OCI-LY3 (cell line): ENCODE measurements around the gene LZIC.

Experiments
- H2AFZ ChIP-seq: fragments of 200-600, 300-600 bp; shearing (Covaris generic); 2 replicates; pipeline ENCODE4 v1.6.0; 2014; ENCODE audit warnings: antibody characterized with exemption, low read depth, low read length
- H3K27ac ChIP-seq: fragments of 200-600, 300-600 bp; sonication (generic); 2 replicates; pipeline ENCODE4 v1.5.1; 2014; ENCODE audit warnings: mild to moderate bottlenecking, low read length, moderate library complexity, mixed read lengths
- H3K27me3 ChIP-seq: fragments of 200-600, 300-600 bp; sonication (generic); 2 replicates; pipeline ENCODE4 v1.6.1; 2014; ENCODE audit warnings: low read depth, low read length, mixed read lengths
- H3K36me3 ChIP-seq: fragments of 200-600, 300-600 bp; sonication (generic); replicated peaks from 2 replicates; pipeline ENCODE3; 2014; ENCODE audit warnings: low read depth, low read length, mixed read lengths
- H3K4me1 ChIP-seq: fragments of 300-600, 200-600 bp; sonication (generic); 2 replicates; pipeline ENCODE4 v1.6.1; 2014; ENCODE audit warnings: low read length, mixed read lengths
- H3K4me2 ChIP-seq: fragments of 200-600, 300-600 bp; sonication (generic); 2 replicates; pipeline ENCODE4 v1.6.1; 2014; ENCODE audit warnings: low read length, mixed read lengths
- H3K4me3 ChIP-seq: fragments of 300-600, 200-600 bp; sonication (generic); 2 replicates; pipeline ENCODE4 v1.5.1; 2014; ENCODE audit warnings: antibody characterized with exemption, mild to moderate bottlenecking, low read length, moderate library complexity
- H3K79me2 ChIP-seq: fragments of 300-600, 200-600 bp; shearing (Covaris generic); 2 replicates; pipeline ENCODE4 v1.6.1; 2014; ENCODE audit warnings: mild to moderate bottlenecking, low read length, mixed read lengths
- H3K9ac ChIP-seq: fragments of 300-600, 200-600 bp; shearing (Covaris generic); 2 replicates; pipeline ENCODE4 v1.6.0; 2014; ENCODE audit warnings: mild to moderate bottlenecking, low read length, moderate library complexity
- H3K9me3 ChIP-seq: fragments of 200-600, 300-600 bp; shearing (Covaris generic); 2 replicates; pipeline ENCODE4 v1.6.1; 2014; ENCODE audit warnings: low read length, mixed read lengths; ENCODE audit not compliant: insufficient read depth
- H4K20me1 ChIP-seq: fragments of 200-600, 300-600 bp; sonication (generic); 2 replicates; pipeline ENCODE4 v1.6.1; 2016; ENCODE audit warnings: low read length, mixed read lengths; ENCODE audit not compliant: insufficient read depth
- CTCF ChIP-seq: fragments of 200-600, 300-600 bp; sonication (generic); IDR thresholded peaks from 2 replicates; pipeline ENCODE4 v1.5.1; 2014; ENCODE audit warnings: antibody characterized with exemption, low read length, low read depth
- EZH2phosphoT487 ChIP-seq: fragments of 200-600 bp; shearing (Covaris generic); IDR thresholded peaks from 2 replicates; pipeline ENCODE4 v1.6.1; 2018; ENCODE audit warnings: antibody characterized with exemption, mixed run types, low read depth

Gene LZIC

DNA sequence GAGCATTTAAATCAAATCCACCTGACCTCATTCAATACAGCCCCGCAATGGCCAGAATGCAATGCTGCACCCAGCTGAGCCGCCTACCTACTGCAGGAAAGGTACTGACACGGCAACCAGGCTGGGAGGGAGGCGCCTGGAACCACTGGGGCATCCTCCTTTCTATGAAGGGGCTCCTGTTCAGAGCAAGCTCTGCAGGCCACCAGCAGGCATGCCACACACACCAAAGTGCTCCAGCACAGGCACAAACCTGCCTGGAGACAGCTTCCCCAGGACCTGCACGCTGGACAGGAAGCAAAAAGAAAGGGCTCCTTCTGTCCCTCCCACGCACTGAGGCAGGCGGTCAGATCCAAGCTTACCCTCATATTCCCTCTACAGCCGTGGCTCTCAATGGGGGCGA lies 54.3 kb downstream of the LZIC start:
- H3K79me2 ChIP-seq: no peaks in the 10 kb centered on the region
- H3K4me3 ChIP-seq: no peak overlapping the region
- TF ChIP-seq CTCF (no peak), EZH2phosphoT487 (no peak)
- H3K4me2 ChIP-seq: no peak overlapping the region
- H3K9me3 ChIP-seq: no peaks in the 10 kb centered on the region
- H3K27me3 ChIP-seq: no peaks in the 10 kb centered on the region
- peaks cover 4% of the 10 kb centered on the region for H3K4me1 ChIP-seq
- no peaks in the 10 kb centered on the region for H3K36me3 ChIP-seq
- H2AFZ ChIP-seq: no peak overlapping the region
- no peak overlapping the region for H3K27ac ChIP-seq
- no peak overlapping the region for H3K9ac ChIP-seq
- no peaks in the 10 kb centered on the region for H4K20me1 ChIP-seq

DNA sequence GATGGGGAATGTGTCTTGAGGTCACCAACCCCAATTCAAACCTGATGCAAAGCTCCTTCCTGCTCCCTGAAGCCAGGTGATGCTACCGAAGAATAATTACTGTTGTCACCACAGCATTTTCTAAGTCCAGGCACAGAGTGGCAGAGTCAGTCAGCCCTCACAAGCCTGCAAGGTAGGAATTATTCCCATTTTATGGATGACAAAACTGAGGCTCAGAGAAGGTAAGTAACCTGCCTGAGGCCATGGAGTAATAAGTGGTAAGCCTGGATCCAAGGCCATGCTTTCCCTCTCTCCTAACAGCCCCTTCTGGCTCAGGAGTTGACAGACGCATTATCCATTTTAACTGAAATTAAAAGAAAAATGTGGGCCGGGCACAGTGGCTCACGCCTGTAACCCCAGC lies 56.1 kb downstream of the LZIC start:
- TF ChIP-seq EZH2phosphoT487 (no peak), CTCF (no peak)
- H3K4me3 ChIP-seq: no peak overlapping the region
- H3K27me3 ChIP-seq: no peaks in the 10 kb centered on the region
- no peak overlapping the region for H3K4me2 ChIP-seq
- no peak overlapping the region for H3K27ac ChIP-seq
- no peak overlapping the region for H3K9ac ChIP-seq
- no peaks in the 10 kb centered on the region for H4K20me1 ChIP-seq
- H3K79me2 ChIP-seq: no peaks in the 10 kb centered on the region
- H3K4me1 ChIP-seq: no peaks in the 10 kb centered on the region
- H3K9me3 ChIP-seq: no peaks in the 10 kb centered on the region
- no peak overlapping the region for H2AFZ ChIP-seq
- H3K36me3 ChIP-seq: no peaks in the 10 kb centered on the region

GRCh38 chr1:9886092-9886742 lies 57.0 kb downstream of the LZIC start:
- Histone ChIP-seq H3K9ac (no peak overlapping the region), H3K27ac (no peak overlapping the region)

GRCh38 chr1:9884805-9885204 lies 58.4 kb downstream of the LZIC start:
- no peak overlapping the region for H3K4me3 ChIP-seq
- H3K4me2 ChIP-seq: no peak overlapping the region
- H2AFZ ChIP-seq: no peak overlapping the region
- TF ChIP-seq EZH2phosphoT487 (no peak), CTCF (no peak)
- no peaks in the 10 kb centered on the region for H3K9me3 ChIP-seq
- H3K79me2 ChIP-seq: no peaks in the 10 kb centered on the region
- H3K4me1 ChIP-seq: peaks cover 6% of the 10 kb centered on the region
- H3K36me3 ChIP-seq: no peaks in the 10 kb centered on the region
- no peak overlapping the region for H3K9ac ChIP-seq
- H3K27ac ChIP-seq: no peak overlapping the region
- H4K20me1 ChIP-seq: no peaks in the 10 kb centered on the region
- no peaks in the 10 kb centered on the region for H3K27me3 ChIP-seq

More at GRCh38 chr1:9886092-9886742, 57.0 kb downstream of the LZIC start:
- no peak overlapping the region for H2AFZ ChIP-seq
- H3K4me1 ChIP-seq: no peaks in the 10 kb centered on the region
- no peak overlapping the region for H3K4me3 ChIP-seq
- H3K36me3 ChIP-seq: no peaks in the 10 kb centered on the region
- no peak overlapping the region for H3K4me2 ChIP-seq
- H4K20me1 ChIP-seq: no peaks in the 10 kb centered on the region
- no peak for TF ChIP-seq EZH2phosphoT487
- no peak for TF ChIP-seq CTCF
- no peaks in the 10 kb centered on the region for H3K9me3 ChIP-seq
- no peaks in the 10 kb centered on the region for H3K79me2 ChIP-seq
- H3K27me3 ChIP-seq: no peaks in the 10 kb centered on the region
